ENCODE data around the gene DNPH1.

Gene DNPH1

GRCh38 chr6:43228951-43229802, at the start of gene DNPH1:
DNPH1 (minus strand) TSS chr6:43229481; CDS start chr6:43229456, 25 bp downstream.
- peak within 1 kb of the TSS; percentile 52 for H3K4me3 ChIP-seq (ENCODE audit: low read depth, low read length)
- peak; percentile 46 for DNase-seq (ENCODE audit: low read depth, low spot score)
- TF ChIP-seq, protein P1, sequence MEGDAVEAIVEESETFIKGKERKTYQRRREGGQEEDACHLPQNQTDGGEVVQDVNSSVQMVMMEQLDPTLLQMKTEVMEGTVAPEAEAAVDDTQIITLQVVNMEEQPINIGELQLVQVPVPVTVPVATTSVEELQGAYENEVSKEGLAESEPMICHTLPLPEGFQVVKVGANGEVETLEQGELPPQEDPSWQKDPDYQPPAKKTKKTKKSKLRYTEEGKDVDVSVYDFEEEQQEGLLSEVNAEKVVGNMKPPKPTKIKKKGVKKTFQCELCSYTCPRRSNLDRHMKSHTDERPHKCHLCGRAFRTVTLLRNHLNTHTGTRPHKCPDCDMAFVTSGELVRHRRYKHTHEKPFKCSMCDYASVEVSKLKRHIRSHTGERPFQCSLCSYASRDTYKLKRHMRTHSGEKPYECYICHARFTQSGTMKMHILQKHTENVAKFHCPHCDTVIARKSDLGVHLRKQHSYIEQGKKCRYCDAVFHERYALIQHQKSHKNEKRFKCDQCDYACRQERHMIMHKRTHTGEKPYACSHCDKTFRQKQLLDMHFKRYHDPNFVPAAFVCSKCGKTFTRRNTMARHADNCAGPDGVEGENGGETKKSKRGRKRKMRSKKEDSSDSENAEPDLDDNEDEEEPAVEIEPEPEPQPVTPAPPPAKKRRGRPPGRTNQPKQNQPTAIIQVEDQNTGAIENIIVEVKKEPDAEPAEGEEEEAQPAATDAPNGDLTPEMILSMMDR (IDR thresholded peaks at IDR 0.05; ENCODE audit: low read depth, low read length), result peak; percentile 64
- in situ Hi-C loops (cut with HindIII; ENCODE audit: low sequenced_read_pairs), result no loop called here

DNA sequence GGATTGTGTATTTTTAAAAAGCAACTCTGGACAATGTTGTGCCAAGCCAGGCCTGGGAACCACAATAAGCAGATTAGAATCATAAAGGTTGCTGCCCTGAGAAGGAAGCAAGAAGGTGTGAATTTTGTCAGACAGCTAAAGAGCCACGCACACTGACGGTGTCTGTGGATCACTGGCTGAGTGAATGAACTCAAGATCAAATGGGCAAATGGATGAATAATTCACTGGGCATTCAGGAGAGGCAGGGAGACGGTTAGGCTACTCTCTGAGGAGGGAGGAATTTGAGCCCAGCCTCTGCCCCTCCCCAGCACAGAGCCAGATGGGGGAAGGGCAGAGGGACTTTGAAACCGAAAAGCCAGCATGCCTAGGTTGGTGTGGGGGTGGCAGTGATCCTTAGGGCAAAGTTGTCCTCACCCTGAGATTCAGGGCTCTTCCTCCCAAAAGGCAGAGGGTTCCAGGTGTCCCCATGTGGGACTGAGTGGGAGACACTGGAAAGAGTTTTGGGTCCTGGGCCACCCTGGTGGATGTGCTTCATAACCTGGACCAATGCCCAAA, 49.3 kb upstream of the DNPH1 start:
- TF ChIP-seq, protein P1 (IDR thresholded peaks at IDR 0.05; ENCODE audit: low read depth, low read length), result no peak
- DNase-seq (ENCODE audit: low read depth, low spot score), result peak; percentile 6
- in situ Hi-C loops (cut with HindIII; ENCODE audit: low sequenced_read_pairs), result no loop called here
- H3K4me3 ChIP-seq (ENCODE audit: low read depth, low read length), result no peak overlapping the region

- no peak overlapping the region for H3K4me3 ChIP-seq (ENCODE audit: low read depth, low read length)
- in situ Hi-C loops (cut with HindIII; ENCODE audit: low sequenced_read_pairs), result no loop called here
- no peak for DNase-seq (ENCODE audit: low read depth, low spot score)
- TF ChIP-seq, protein P1 (IDR thresholded peaks at IDR 0.05; ENCODE audit: low read depth, low read length), result no peak
These were observed 48.6 kb upstream of the DNPH1 start for GRCh38 chr6:43277643-43278523.

- TF ChIP-seq, protein P1 (IDR thresholded peaks at IDR 0.05; ENCODE audit: low read depth, low read length), result no peak
- no peak overlapping the region for H3K4me3 ChIP-seq (ENCODE audit: low read depth, low read length)
- in situ Hi-C loops (cut with HindIII; ENCODE audit: low sequenced_read_pairs), result no loop called here
- no peak for DNase-seq (ENCODE audit: low read depth, low spot score)
These were observed 48.0 kb upstream of the DNPH1 start for GRCh38 chr6:43277306-43277642.

- no peak for DNase-seq (ENCODE audit: low read depth, low spot score)
- no peak overlapping the region for H3K4me3 ChIP-seq (ENCODE audit: low read depth, low read length)
- in situ Hi-C loops (cut with HindIII; ENCODE audit: low sequenced_read_pairs), result no loop called here
- TF ChIP-seq, protein P1 (IDR thresholded peaks at IDR 0.05; ENCODE audit: low read depth, low read length), result no peak
These were observed 47.5 kb upstream of the DNPH1 start for GRCh38 chr6:43276577-43277305.

Data from astrocyte of the spinal cord (primary cell).